ENCODE measurements around the gene AKAP8L. TPM values are rescaled to one million over a fixed set of nuclear protein-coding genes. Genes with fewer than 3 reads are reported as not detected.

AKAP8L gene
- total and polyA plus RNA-seq, 2 donors from 2014 or later = 44.3 to 122 TPM

DNA sequence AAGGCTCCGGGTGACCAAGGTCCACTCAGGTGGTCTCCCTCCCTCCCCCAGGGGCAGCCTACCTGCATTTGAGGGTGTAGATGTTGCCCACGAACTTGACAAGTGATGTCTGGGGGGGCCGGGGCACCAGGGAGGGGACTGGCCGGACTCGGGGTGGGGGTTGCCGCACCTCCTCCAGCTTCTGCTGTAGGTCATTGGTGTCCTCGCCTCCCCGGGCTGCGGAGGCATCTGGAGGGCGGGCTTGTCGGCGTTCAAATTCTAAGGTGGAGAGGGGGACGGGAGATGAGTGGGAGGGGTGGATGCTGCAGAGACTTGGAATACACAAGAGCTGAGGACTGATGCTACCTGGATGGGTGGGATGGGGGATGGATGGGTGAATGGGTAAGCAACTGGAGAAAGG is 5.3 kb upstream of the AKAP8L start:
- H3K4me1 ChIP-seq (ENCODE audit: control insufficient read depth in 2 of 3, insufficient read depth in 2 of 3, low read depth in 1 of 3, low read length in 3 of 3) = no peaks in the 10 kb centered on the region
- TF ChIP-seq, protein P1, sequence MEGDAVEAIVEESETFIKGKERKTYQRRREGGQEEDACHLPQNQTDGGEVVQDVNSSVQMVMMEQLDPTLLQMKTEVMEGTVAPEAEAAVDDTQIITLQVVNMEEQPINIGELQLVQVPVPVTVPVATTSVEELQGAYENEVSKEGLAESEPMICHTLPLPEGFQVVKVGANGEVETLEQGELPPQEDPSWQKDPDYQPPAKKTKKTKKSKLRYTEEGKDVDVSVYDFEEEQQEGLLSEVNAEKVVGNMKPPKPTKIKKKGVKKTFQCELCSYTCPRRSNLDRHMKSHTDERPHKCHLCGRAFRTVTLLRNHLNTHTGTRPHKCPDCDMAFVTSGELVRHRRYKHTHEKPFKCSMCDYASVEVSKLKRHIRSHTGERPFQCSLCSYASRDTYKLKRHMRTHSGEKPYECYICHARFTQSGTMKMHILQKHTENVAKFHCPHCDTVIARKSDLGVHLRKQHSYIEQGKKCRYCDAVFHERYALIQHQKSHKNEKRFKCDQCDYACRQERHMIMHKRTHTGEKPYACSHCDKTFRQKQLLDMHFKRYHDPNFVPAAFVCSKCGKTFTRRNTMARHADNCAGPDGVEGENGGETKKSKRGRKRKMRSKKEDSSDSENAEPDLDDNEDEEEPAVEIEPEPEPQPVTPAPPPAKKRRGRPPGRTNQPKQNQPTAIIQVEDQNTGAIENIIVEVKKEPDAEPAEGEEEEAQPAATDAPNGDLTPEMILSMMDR (IDR thresholded peaks at IDR 0.05; ENCODE audit: borderline replicate concordance, extremely low read depth, insufficient read depth) = no peak
- H3K4me3 ChIP-seq (ENCODE audit: low read length in 3 of 3) = no peak overlapping the region
- no peaks in the 10 kb centered on the region for H3K27me3 ChIP-seq (ENCODE audit: control insufficient read depth, insufficient read depth, low read length)
- no peak overlapping the region for H3K9ac ChIP-seq (ENCODE audit: low read length in 3 of 3)
- peaks cover 5 to 15% (median 11%) of the 10 kb centered on the region in 3 donors for H3K36me3 ChIP-seq (ENCODE audit: control insufficient read depth in 2 of 3, insufficient read depth in 3 of 3, low read length in 3 of 3)
- H3K9me3 ChIP-seq (ENCODE audit: control insufficient read depth in 2 of 3, insufficient read depth in 1 of 3, low read length in 3 of 3) = no peaks in the 10 kb centered on the region
- FAIRE-seq (no peak), DNase-seq (no peak)
- no peak overlapping the region for H3K27ac ChIP-seq (ENCODE audit: low read depth in 2 of 2, low read length in 2 of 2)
- intact Hi-C loops (cut with DNase I) = no loop called here

DNA sequence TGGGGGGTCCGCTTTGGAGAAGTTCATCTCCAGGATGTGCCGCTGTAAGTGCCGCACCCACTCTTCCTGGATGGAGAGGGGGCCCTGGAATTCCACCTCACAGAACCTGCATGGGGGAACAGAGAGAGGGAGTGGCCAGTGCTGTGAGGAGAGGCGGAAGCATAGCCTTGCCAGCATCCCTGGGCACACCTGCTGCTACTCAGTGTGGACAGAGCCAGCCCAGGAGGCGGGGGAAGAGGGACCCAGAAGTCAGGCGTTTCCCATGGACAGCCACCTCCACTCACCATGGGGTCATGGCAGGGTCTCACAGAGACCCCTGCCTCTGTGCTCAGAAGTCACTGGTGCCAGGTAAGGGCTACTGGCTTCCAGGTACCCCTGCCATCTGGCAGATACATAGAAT is 4.3 kb upstream of the AKAP8L start:
- intact Hi-C loops (cut with DNase I) = no loop called here
- TF ChIP-seq, protein P1 (IDR thresholded peaks at IDR 0.05; ENCODE audit: borderline replicate concordance, extremely low read depth, insufficient read depth) = no peak
- Histone ChIP-seq H3K4me1 (ENCODE audit: control insufficient read depth in 2 of 3, insufficient read depth in 2 of 3, low read depth in 1 of 3, low read length in 3 of 3) (no peaks in the 10 kb centered on the region), H3K9me3 (ENCODE audit: control insufficient read depth in 2 of 3, insufficient read depth in 1 of 3, low read length in 3 of 3) (no peaks in the 10 kb centered on the region), H3K27me3 (ENCODE audit: control insufficient read depth, insufficient read depth, low read length) (no peaks in the 10 kb centered on the region), H3K27ac (ENCODE audit: low read depth in 2 of 2, low read length in 2 of 2) (no peak overlapping the region), H3K36me3 (ENCODE audit: control insufficient read depth in 2 of 3, insufficient read depth in 3 of 3, low read length in 3 of 3) (peaks cover 5 to 15% (median 11%) of the 10 kb centered on the region in 3 donors), H3K4me3 (ENCODE audit: low read length in 3 of 3) (no peak overlapping the region), H3K9ac (ENCODE audit: low read length in 3 of 3) (no peak overlapping the region)
- no peak for FAIRE-seq
- DNase-seq = no peak

DNA sequence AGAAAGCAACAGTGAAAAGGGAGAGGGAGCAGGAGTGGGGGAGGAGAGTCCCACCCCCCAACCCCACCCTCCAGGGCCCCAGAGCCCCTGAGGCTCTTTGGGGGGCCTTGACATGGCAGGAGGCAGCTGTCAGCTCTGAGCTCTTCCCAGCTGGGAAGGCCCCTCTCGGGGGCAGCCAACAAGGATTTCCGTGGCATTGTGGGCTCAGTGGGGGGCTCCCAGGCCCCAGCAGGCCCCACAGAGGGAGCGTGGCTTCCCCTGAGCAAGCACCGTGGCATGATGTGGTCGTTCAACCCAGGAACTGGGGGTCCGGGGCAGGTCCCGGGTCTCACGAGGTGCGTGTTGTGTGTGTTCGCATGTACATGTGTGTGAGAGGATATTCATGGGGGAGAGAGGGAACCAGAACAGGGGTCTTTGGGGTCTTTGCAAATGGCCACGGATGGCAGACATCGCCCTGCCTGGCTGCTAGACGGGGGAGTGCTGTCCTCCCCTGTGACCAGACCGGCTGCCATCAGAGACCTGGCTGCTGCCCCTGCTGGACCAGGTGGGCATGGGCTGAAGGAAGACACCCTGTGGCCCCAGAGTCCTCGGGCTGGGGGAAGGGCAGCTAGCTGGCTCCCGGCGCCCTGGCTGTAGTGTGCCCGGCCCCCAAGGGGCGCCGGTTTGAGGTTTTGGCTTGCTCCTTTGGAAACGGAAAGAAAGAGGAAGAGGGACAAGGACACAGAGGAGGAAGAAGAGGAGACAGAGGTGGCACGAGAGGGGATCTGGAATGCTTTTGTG is 3.7 kb upstream of the AKAP8L start:
- Histone ChIP-seq H3K27me3 (ENCODE audit: control insufficient read depth, insufficient read depth, low read length) (no peaks in the 10 kb centered on the region), H3K9me3 (ENCODE audit: control insufficient read depth in 2 of 3, insufficient read depth in 1 of 3, low read length in 3 of 3) (no peaks in the 10 kb centered on the region), H3K27ac (ENCODE audit: low read depth in 2 of 2, low read length in 2 of 2) (no peak overlapping the region), H3K36me3 (ENCODE audit: control insufficient read depth in 2 of 3, insufficient read depth in 3 of 3, low read length in 3 of 3) (peaks cover 5 to 15% (median 11%) of the 10 kb centered on the region in 3 donors), H3K4me1 (ENCODE audit: control insufficient read depth in 2 of 3, insufficient read depth in 2 of 3, low read depth in 1 of 3, low read length in 3 of 3) (peaks cover 0 to 6% (median under 1%) of the 10 kb centered on the region in 3 donors), H3K4me3 (ENCODE audit: low read length in 3 of 3) (no peak overlapping the region), H3K9ac (ENCODE audit: low read length in 3 of 3) (no peak overlapping the region)
- FAIRE-seq (no peak), DNase-seq (no peak)
- TF ChIP-seq, protein P1 (IDR thresholded peaks at IDR 0.05; ENCODE audit: borderline replicate concordance, extremely low read depth, insufficient read depth) = no peak
- intact Hi-C loops (cut with DNase I) = no loop called here
